NCI-H2081 treated with DMSO at 0.1 percent for 48 hours (cell line): ENCODE data around the gene TMEM14C.
A peak's percentile ranks its signal among the peaks of the same experiment; 100 is the strongest.

Source experiments
- DNase-seq: peaks from one replicate; lab custom pipeline; 2025; lab: John Stamatoyannopoulos, UW

Gene TMEM14C

DNA sequence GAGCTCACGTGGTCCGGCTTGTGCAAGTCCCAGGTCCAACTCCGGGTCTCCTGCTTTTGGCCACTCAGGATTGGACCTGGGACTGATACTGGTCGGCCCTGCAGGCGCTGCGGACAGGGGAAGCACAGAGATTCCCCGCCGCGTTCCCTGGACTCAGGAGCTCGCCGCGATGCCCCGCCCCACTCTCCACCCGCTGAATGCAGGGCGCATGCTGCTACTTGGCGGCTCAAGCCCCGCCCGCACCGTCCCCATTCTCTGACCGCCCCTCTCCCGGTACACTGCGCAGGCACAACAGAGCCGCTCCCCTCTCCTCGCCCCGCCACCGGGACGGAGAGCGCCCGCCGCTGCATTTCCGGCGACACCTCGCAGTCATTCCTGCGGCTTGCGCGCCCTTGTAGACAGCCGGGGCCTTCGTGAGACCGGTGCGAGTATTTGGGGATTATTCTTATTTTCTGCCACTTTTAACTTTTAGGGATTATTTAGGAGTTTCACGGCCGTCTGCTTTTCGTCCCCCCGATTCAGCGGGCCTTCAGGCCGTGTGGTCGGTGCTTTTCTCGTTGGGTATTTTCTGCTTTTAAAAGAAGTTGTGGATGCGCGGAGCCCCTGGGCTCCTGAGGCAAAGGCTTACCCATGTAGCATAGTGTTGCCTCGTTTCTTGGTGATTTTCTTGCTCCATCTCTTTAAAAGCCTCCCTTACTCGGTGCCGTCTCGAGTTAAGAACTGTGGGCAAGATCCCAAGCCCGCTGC, at the start of gene TMEM14C:
Gene TMEM14C, plus strand, starts transcription at position 251 of the 747 bp plus-strand sequence. CDS start 1,544 bp downstream, outside the sequence.
- peak; percentile 73 for DNase-seq

GRCh38 chr6:10676403-10676802, 46.5 kb upstream of the TMEM14C start:
- no peak for DNase-seq

- no peak for DNase-seq
These were observed 44.4 kb upstream of the TMEM14C start for GRCh38 chr6:10678456-10678855.

DNA sequence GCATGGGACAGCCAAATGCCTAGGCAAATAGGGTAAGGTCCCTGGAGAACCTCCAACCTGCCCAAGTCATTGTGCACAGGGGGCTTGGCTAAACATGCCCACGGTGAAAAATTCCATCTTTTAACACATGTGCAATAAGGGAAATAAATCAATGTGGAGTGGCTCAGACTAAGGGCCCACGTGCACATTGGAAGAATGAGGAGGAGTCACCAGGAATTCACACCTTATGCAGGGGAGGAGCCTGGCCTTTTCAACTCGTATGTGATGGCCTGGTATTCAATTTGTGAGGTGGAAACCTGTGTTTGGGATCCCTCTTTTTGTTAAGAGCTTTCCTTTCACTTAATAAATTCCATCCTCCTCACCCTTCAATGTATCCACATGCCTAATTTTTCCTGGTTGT, 41.1 kb upstream of the TMEM14C start:
- no peak for DNase-seq

GRCh38 chr6:10682355-10682988, 40.4 kb upstream of the TMEM14C start:
- DNase-seq: no peak

- DNase-seq: no peak
These were observed 38.3 kb upstream of the TMEM14C start for GRCh38 chr6:10684618-10685017.

DNA sequence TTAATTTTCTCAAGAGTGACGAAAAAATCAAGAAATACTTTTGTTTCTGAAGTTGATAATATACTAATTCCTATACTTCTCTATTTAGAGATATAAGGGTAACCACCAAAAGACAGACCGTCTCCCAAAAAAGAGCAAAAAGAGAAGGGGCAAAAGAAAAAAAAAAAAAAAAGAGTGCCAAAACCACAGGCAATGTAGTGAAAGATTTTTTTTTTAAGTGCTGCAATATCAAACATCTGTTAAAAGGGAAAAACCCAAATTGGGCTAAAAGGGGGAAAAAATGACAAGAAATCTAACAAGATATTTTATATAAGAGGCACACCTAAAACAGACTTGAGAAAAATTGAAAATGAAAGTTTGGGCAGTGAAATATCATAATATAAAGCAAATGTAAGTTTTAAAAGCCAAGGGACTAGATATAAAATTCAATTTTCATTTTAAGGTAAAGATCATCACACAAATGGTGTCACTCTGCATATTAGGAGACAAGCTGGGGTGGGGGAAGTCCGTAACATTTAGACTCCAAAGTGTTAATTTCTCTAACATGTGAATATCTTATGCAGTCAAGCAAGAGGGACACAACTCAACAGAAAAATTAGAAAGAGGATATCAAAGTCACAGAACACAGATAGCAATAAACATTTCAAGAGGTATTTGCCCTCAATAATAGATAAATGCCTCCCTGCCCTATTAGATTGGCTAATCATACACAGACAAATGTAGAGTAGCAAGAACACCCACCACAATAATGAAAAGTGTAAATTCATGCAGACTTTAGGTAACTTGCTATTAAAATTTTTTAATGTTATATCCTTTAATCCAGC, 37.6 kb upstream of the TMEM14C start:
- no peak for DNase-seq

- DNase-seq: no peak
These were observed 36.0 kb upstream of the TMEM14C start for GRCh38 chr6:10686901-10687300.

DNA sequence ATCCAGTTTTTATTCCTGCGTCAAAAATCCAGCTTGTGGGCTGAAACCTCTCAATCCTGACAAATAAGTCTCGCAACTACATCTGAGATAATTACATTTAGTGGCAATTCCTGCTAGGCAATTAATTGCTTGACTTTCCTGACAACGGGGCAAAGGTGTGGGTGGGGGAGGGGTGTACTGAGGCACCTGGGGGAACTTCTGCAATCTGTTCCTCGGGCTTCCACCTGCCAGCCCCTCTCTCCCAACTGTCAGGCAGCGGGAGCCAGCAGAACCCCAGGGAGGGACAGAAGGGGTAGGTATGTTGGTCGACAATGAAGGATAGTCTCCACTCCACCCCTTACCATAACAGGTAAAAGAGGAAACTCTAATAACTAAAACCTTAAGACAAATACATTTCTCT, 35.3 kb upstream of the TMEM14C start:
- no peak for DNase-seq

DNA sequence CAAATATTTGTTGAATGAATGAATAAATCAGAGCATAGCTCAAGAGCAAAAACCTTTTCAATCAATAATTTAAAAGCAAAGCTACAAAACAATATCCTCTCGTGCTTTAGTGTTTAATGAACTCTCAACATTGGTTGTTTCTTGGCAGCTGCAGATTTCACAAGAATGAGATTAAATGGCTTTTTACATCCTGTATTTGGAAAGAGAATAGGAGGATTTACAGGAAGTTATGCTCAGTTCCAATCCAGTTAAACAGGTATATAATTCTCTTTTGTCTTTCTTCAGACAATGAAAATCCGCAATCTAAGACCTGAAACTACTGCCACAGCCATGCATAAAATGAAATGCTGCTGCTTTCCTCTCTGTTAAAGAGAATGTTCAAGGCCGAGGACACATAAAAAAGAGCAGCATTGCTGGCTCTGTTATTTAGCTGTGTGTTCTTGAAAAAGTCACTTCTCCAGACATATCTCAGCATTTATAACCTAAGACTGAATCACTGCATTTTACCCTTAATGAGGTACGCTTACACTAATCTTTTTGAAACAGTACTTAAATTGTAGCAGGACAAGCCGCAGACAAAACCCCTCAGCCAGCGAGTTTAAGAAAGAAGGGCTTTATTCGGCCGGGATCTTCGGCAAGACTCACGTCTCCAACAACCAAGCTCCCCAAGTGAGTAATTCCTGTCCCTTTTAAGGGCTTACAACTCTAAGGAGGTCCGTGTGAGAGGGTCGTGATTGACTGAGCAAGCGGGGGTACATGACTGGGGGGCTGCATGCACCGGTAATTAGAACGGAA, 32.0 kb upstream of the TMEM14C start:
- DNase-seq: peak; percentile 8

- no peak for DNase-seq
These were observed 29.8 kb upstream of the TMEM14C start for GRCh38 chr6:10692965-10693538.

GRCh38 chr6:10694302-10695085, 28.4 kb upstream of the TMEM14C start, which contains the start of the genes C6orf52 and PAK1IP1:
C6orf52 (minus strand) TSS chr6:10694616; CDS start chr6:10687550, 7,066 bp downstream.
PAK1IP1 (plus strand) TSS chr6:10694972; CDS start chr6:10694986, 14 bp downstream.
- DNase-seq: peak; percentile 81

DNA sequence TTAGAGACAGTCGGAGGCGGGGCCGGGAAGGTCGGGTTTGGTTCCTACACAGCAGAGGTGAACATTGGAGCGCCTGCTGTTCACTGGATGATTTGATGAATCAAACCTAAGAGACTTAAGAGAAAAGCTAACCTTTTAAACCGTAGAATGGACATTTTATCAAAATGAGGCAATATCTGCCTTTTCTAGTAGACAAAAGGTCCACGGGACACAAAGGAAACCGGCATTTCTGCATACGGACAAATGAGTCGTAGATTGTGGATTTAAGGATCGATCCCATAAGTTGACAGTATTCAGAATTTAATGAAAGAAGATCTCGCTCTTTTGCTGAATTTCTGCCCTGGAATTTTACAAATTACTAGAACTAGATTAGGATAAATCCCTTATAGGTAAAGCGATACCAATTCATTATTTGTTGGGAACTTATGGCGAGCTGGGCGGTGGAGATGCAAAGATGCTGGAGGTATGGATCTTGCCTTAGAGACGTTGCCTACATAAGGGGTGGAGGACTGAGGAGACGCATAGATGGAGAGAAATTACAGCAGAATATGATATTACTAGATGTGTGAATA, 27.7 kb upstream of the TMEM14C start:
- no peak for DNase-seq

- DNase-seq: no peak
These were observed 26.2 kb upstream of the TMEM14C start for GRCh38 chr6:10696655-10697054.

- DNase-seq: no peak
These were observed 8.9 kb upstream of the TMEM14C start for GRCh38 chr6:10713962-10714361.

- DNase-seq: no peak
These were observed 3.4 kb upstream of the TMEM14C start for GRCh38 chr6:10719296-10719963.

- DNase-seq: no peak
These were observed 3.0 kb upstream of the TMEM14C start for GRCh38 chr6:10719964-10720264.

DNA sequence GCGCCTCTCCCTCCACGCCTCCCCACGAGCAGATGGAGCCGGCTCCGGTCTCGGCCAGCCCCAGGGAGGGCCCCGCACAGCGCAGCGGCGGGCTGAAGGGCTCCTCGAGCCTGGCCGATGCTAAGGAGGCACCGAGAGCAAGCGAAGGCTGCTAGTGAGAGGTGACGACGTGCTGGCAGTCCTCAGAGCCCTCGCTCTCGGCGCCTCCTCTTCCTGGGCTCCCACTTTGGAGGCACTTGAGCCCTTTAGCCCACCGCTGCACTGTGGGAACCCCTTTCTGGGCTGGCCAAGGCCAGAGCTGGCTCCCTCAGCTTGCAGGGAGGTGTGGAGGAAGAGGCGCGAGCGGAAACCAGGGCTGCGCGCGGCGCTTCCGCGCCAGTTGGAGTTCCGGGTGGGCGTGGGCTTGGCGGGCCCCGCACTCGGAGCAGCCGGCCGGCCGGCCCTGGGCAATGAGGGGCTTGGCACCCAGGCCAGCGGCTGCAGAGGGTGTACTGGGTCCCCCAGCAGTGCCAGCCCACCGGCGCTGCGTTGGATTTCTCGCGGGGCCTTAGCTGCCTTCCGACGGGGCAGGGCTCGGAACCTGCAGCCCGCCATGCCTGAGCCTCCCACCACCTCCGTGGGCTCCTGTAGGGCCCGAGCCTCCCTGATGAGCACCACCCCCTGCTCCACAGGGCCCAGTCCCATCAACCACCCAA, 2.5 kb upstream of the TMEM14C start:
- no peak for DNase-seq
